Measurements from ENCODE around the gene GNLY. TPM values are rescaled to one million over a fixed set of nuclear protein-coding genes. Genes with fewer than 3 reads are reported as not detected.
"Not testable (repeated sequence)": the region's sequence is repeated elsewhere in the genome, so short reads cannot be mapped to it uniquely, and the experiment has no call there.

GNLY gene
- total and polyA plus RNA-seq, 2 experiments from 2014 or later = not detected

GRCh38 chr2:85669549-85669948 is 24.6 kb upstream of the GNLY start:
- Histone ChIP-seq H3K4me3 (no peak overlapping the region), H3K9me2 (replicated peaks; ENCODE audit: insufficient read depth) (no peaks in the 10 kb centered on the region), H3K9me3 (ENCODE audit: low read depth) (no peaks in the 10 kb centered on the region), H3K4me2 (no peak overlapping the region), H2AFZ (no peak overlapping the region), H3K4me1 (ENCODE audit: insufficient read depth) (no peaks in the 10 kb centered on the region), H3K36me3 (replicated peaks; ENCODE audit: insufficient read depth, low read depth) (no peaks in the 10 kb centered on the region), H3K27me3 (no peaks in the 10 kb centered on the region), H4K20me1 (ENCODE audit: insufficient read depth, poor library complexity, severe bottlenecking) (no peaks in the 10 kb centered on the region), H3K27ac (no peak overlapping the region), H3K79me2 (no peaks in the 10 kb centered on the region)
- no peak for DNase-seq (ENCODE audit: low spot score)
- WGBS (ENCODE audit: low lambda C conversion rate, missing lambda C conversion rate) = 85% methylated on average over 5 of the region's 5 CpGs
- TF ChIP-seq EZH2phosphoT487 (IDR thresholded peaks at IDR 0.05; ENCODE audit: low read depth, severe bottlenecking, unreplicated experiment) (no peak), EZH2 (IDR thresholded peaks at IDR 0.05; ENCODE audit: borderline replicate concordance) (no peak)
- TF ChIP-seq, protein P1, sequence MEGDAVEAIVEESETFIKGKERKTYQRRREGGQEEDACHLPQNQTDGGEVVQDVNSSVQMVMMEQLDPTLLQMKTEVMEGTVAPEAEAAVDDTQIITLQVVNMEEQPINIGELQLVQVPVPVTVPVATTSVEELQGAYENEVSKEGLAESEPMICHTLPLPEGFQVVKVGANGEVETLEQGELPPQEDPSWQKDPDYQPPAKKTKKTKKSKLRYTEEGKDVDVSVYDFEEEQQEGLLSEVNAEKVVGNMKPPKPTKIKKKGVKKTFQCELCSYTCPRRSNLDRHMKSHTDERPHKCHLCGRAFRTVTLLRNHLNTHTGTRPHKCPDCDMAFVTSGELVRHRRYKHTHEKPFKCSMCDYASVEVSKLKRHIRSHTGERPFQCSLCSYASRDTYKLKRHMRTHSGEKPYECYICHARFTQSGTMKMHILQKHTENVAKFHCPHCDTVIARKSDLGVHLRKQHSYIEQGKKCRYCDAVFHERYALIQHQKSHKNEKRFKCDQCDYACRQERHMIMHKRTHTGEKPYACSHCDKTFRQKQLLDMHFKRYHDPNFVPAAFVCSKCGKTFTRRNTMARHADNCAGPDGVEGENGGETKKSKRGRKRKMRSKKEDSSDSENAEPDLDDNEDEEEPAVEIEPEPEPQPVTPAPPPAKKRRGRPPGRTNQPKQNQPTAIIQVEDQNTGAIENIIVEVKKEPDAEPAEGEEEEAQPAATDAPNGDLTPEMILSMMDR (IDR thresholded peaks at IDR 0.05; ENCODE audit: poor library complexity) = no peak

DNA sequence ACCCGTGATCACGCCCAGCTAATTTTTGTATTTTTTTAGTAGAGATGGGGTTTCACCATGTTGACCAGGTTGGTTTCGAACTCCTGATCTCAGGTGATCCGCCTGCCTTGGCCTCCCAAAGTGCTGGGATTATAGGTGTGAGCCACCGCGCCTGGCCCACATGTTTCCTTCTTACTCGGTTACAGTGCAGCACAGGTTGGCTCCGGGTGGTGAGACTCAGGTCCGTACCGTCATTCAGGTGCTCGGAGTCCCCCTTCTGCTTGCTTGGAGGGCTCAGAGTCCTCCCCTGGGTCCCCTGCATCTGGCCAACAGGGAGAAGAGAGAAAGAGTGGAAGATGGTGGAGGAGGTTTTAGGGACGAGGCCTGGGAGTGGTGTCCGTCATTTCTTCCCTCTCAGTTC is 23.7 kb upstream of the GNLY start:
- H3K9me2 ChIP-seq (replicated peaks; ENCODE audit: insufficient read depth); H3K27me3 ChIP-seq: not testable (repeated sequence)
- WGBS (ENCODE audit: low lambda C conversion rate, missing lambda C conversion rate) = 94% methylated on average over 13 of the region's 13 CpGs

DNA sequence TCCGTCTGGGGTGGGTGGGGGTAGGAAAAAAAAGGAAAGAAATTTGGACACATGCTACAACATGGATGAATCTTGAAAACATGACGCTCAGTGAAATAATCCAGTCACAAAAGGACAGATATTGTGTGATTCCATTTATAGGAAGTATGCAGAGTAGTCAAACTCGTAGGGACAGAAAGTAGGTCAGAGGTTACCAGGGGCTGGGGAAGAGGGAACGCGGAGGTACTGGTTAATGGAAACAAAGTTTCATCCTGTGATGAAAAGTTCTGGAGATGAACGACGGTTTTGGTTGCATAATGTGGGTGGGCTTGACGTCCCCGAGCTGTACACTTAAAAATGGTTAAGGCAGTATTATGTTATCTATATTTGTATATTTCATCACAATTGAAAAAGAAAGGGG is 21.7 kb upstream of the GNLY start:
- H2AFZ ChIP-seq = no peak overlapping the region
- no peak overlapping the region for H3K4me3 ChIP-seq
- H3K27ac ChIP-seq = no peak overlapping the region

More for the DNA sequence above, 23.7 kb upstream of the GNLY start:
- H3K27ac ChIP-seq; H3K79me2 ChIP-seq; H4K20me1 ChIP-seq (ENCODE audit: insufficient read depth, poor library complexity, severe bottlenecking); DNase-seq (ENCODE audit: low spot score); H3K9me3 ChIP-seq (ENCODE audit: low read depth); H3K4me2 ChIP-seq; H3K4me3 ChIP-seq; H3K36me3 ChIP-seq (replicated peaks; ENCODE audit: insufficient read depth, low read depth); H3K4me1 ChIP-seq (ENCODE audit: insufficient read depth); H2AFZ ChIP-seq: not testable (repeated sequence)

GRCh38 chr2:85673716-85674375 is 20.3 kb upstream of the GNLY start:
- no peak overlapping the region for H2AFZ ChIP-seq
- no peaks in the 10 kb centered on the region for H3K9me3 ChIP-seq (ENCODE audit: low read depth)
- TF ChIP-seq EZH2phosphoT487 (IDR thresholded peaks at IDR 0.05; ENCODE audit: low read depth, severe bottlenecking, unreplicated experiment) (no peak), EZH2 (IDR thresholded peaks at IDR 0.05; ENCODE audit: borderline replicate concordance) (no peak)
- TF ChIP-seq, protein P1 (IDR thresholded peaks at IDR 0.05; ENCODE audit: poor library complexity) = no peak
- no peaks in the 10 kb centered on the region for H3K79me2 ChIP-seq
- no peak overlapping the region for H3K4me3 ChIP-seq
- no peak overlapping the region for H3K27ac ChIP-seq
- DNase-seq (ENCODE audit: low spot score) = no peak
- WGBS (ENCODE audit: low lambda C conversion rate, missing lambda C conversion rate) = 80% methylated on average over 11 of the region's 11 CpGs
- no peaks in the 10 kb centered on the region for H3K36me3 ChIP-seq (replicated peaks; ENCODE audit: insufficient read depth, low read depth)
- no peaks in the 10 kb centered on the region for H4K20me1 ChIP-seq (ENCODE audit: insufficient read depth, poor library complexity, severe bottlenecking)
- H3K4me2 ChIP-seq = no peak overlapping the region
- H3K27me3 ChIP-seq = no peaks in the 10 kb centered on the region
- H3K4me1 ChIP-seq (ENCODE audit: insufficient read depth) = no peaks in the 10 kb centered on the region
- H3K9me2 ChIP-seq (replicated peaks; ENCODE audit: insufficient read depth) = no peaks in the 10 kb centered on the region

More for the DNA sequence above, 21.7 kb upstream of the GNLY start:
- Histone ChIP-seq H3K4me1 (ENCODE audit: insufficient read depth) (no peaks in the 10 kb centered on the region), H3K9me2 (replicated peaks; ENCODE audit: insufficient read depth) (no peaks in the 10 kb centered on the region), H3K27me3 (no peaks in the 10 kb centered on the region), H3K9me3 (ENCODE audit: low read depth) (no peaks in the 10 kb centered on the region), H3K79me2 (no peaks in the 10 kb centered on the region), H3K36me3 (replicated peaks; ENCODE audit: insufficient read depth, low read depth) (no peaks in the 10 kb centered on the region), H4K20me1 (ENCODE audit: insufficient read depth, poor library complexity, severe bottlenecking) (no peaks in the 10 kb centered on the region), H3K4me2 (no peak overlapping the region)
- no peak for DNase-seq (ENCODE audit: low spot score)
- WGBS (ENCODE audit: low lambda C conversion rate, missing lambda C conversion rate) = 74% methylated on average over 9 of the region's 9 CpGs
- TF ChIP-seq EZH2 (IDR thresholded peaks at IDR 0.05; ENCODE audit: borderline replicate concordance) (no peak), EZH2phosphoT487 (IDR thresholded peaks at IDR 0.05; ENCODE audit: low read depth, severe bottlenecking, unreplicated experiment) (no peak)
- TF ChIP-seq, protein P1 (IDR thresholded peaks at IDR 0.05; ENCODE audit: poor library complexity) = no peak

All from hepatocyte (in vitro differentiated cells).